ENCODE results near the gene CDKN2A.
"Not testable (repeated sequence)": the region's sequence is repeated elsewhere in the genome, so short reads cannot be mapped to it uniquely, and the experiment has no call there.

CDKN2A gene

GRCh38 chr9:21976334-21976875, 17.8 kb downstream of the CDKN2A start:
- no peak for DNase-seq

- DNase-seq, result peak; percentile 56 to 81
These were observed 19.3 kb downstream of the CDKN2A start for GRCh38 chr9:21974722-21975409.

DNA sequence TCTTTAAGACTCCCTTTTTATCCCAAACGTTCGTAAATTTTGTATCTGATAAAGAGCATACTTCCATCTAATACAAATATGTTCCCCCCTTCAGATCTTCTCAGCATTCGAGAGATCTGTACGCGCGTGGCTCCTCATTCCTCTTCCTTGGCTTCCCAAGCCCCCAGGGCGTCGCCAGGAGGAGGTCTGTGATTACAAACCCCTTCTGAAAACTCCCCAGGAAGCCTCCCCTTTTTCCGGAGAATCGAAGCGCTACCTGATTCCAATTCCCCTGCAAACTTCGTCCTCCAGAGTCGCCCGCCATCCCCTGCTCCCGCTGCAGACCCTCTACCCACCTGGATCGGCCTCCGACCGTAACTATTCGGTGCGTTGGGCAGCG, 19.9 kb downstream of the CDKN2A start:
- DNase-seq, result no peak

DNA sequence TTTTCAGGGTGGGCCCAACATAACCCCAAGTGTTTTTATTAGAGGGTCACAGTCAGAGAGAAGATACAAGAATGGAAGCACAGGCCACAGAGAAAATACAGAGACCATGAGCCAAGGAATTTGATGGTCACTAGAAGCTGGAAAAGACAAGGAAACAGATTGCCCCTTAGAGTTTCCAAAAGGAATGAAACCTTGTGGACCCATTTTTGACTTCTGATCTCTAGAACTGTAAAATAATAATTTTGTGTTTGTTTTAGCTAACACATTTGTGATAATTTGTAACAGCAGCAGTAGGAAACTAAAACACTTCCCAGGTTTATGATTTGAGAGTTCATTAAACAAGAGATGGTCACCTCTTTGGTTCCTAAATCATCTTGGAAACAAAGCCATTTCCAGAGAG, 21.8 kb downstream of the CDKN2A start:
- DNase-seq, result no peak

DNA sequence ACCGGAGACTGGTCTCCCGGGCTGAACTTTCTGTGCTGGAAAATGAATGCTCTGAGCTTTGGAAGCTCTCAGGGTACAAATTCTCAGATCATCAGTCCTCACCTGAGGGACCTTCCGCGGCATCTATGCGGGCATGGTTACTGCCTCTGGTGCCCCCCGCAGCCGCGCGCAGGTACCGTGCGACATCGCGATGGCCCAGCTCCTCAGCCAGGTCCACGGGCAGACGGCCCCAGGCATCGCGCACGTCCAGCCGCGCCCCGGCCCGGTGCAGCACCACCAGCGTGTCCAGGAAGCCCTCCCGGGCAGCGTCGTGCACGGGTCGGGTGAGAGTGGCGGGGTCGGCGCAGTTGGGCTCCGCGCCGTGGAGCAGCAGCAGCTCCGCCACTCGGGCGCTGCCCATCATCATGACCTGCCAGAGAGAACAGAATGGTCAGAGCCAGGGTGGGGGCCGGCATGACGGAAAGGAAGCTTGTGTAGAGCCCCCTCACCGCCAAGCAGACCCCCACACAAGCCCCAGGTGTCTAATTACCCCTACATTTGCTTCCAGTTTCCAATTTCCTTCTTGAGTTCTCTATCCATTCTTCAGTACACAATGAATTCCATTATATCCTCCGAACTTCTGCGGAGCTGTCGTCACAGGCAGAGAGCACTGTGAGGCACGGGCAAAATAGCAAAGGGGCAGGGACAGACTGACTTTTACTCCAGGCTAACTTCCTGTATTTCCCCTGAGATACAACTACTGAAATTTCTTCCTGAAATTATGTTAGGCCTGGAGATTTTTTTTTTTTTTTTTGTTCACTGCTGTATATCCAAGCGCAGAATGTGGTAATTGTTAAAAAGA, 23.2 kb downstream of the CDKN2A start:
- peak; percentile 45 to 49 for DNase-seq

- DNase-seq, result peak; percentile 68 to 72
These were observed 24.0 kb downstream of the CDKN2A start for GRCh38 chr9:21969951-21970799.

- no peak for DNase-seq
These were observed 24.9 kb downstream of the CDKN2A start for GRCh38 chr9:21969011-21969940.

DNA sequence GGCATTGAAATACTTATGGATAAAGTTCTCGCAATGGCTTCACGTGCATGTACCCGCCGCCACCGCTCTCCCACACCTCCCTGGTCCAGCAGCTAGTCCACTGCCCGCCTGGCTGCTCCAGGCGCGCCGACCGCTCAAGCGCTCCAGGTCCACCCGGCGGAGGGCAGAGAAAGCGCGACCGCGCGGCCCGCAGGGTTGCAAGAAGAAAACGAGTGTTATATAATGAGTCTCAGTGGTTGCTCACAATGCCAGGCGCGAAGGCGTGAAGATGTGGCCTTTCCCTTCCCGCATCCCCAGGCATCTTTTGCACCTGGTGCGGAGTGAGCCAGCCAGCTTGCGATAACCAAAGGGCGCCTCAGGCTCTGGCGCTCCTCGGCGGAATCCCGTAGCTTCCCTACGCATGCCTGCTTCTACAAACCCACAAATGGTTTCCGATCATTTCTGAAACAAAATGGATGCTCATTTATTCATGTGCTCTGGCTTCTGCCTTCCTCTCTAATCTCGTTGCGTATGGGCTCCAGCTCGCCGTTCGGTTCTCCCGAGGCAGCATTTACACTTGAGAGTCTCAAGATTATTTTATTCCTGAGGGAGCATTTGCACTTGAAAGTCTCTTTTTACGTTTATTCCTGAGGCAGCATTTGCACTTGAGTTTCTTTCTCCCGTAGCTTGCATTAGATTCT, 25.7 kb downstream of the CDKN2A start:
- DNase-seq, result peak in 1 of 2 donors; percentile 21

- peak; percentile 44 to 46 for DNase-seq
These were observed 26.5 kb downstream of the CDKN2A start for GRCh38 chr9:21967702-21968101.

DNA sequence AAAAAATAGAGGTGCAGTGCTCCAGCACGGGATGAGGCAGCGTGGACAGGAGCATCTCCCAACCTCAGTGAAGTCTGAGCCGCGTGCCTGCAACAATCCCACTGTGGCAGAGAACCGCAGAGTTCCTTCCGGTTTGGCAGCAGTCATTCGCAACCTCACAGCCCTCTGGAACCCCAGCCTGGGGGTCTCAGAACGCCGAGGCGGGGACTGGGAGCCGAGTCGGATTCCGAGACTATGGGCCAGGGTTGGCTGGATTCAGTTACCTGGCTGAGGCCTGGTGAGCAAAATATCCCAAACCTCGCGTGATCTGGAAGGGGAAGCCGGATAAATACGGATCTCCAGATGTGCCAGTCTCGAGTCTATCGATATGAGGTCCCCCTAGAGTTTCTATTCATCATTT, 27.0 kb downstream of the CDKN2A start:
- no peak for DNase-seq

DNA sequence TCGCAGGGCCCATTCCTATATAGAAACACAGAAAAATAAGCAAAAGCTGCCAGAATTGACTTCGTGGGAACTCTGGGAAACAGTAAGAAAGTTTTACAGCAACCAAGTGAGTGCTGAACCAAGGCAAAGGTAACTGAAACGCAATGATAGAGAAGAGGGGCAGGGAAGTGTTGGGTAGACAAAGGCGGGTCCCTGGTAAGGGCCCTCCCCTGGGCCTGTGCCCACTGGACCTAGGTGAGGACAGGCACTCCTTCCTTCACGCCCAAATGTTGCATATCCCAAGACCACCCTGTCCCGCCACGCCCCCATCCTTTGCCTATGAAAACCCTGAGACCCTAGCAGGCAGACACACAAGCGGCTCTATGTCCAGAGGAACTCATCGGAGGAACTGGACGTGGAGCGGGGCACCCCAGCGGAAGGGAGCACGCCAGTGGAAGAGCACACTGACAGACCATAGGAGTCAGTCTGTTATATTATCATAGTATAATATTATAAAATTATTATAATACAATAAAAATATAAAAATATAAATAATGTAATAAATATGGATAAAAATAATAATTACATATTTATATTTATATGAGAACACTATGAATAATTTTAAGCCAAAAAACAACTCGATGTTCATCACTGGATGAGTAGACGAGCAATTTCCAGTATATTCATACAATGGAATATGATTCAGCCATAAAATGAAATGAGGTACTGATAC, 27.9 kb downstream of the CDKN2A start:
- DNase-seq, result no peak

DNA sequence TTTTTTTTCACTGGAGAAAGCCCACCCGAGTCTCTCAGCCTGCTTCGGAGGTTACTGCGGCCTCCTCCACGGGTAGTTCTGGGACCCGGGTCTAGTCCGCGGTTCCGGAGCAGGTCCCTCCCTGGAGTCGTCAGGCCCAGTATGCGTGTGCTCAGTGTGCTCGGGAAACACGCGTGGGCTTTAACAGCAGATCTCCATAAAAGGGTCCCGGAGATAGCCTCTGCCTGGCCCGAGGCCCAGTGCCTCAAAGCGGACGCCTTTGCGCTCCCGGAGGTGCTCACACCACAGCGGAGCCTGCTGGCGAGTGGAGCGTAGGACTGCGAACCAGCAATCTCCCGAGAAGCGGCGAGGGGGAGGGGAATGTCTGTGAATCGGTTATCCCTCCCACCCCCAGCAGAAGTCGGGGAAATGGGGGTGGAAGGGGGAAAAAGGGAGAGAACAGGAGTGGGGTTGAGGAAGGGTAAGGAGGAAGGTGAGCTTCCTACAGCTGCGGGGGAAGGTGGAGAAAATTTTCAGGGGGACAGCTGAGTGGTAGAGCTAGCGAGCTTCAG, 28.7 kb downstream of the CDKN2A start:
- peak; percentile 55 to 68 for DNase-seq

DNA sequence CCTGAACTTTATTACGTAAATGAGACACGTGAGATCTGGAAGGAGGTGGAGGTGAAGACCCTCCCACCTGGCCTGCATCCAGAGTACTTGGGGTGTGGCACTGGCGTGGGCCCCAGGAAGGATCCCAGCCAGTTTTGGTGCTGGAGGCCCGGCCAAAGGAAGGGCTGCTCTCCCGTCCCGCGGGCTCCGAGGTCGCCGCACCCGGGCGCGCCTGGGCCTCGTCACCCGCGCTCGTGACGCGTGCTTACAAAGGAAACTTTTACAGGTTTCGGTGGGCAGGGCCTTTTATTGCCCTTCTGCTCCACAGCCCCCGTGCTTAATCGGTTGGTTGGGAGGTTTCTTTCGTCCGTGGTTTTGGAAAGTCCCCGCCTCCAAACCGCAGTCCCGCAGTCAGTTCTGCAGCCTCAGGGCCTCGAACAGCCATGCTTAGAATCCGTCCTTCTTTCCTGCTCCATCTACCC, 29.2 kb downstream of the CDKN2A start:
- peak; percentile 53 to 56 for DNase-seq

GRCh38 chr9:21961569-21961968, 32.6 kb downstream of the CDKN2A start:
- no peak for DNase-seq

DNA sequence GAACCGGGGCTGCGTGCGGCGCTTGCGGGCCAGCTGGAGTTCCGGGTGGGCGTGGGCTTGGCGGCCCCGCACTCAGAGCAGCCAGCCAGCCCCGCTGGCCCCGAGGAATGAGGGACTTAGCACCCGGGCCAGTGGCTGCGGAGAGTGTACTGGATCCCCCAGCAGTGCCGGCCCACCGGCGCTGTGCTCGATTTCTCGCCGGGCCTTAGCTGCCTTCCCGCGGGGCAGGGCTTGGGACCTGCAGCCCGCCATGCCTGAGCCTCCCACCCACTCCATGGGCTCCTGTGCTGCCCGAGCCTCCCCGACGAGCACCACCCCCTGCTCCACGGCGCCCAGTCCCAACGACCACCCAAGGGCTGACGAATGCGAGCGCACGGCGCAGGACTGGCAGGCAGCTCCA, 34.9 kb downstream of the CDKN2A start:
- DNase-seq, result not testable (repeated sequence)

GRCh38 chr9:21958833-21959232, 35.4 kb downstream of the CDKN2A start:
- DNase-seq, result no peak

GRCh38 chr9:21945606-21946005, 48.6 kb downstream of the CDKN2A start:
- no peak for DNase-seq

DNA sequence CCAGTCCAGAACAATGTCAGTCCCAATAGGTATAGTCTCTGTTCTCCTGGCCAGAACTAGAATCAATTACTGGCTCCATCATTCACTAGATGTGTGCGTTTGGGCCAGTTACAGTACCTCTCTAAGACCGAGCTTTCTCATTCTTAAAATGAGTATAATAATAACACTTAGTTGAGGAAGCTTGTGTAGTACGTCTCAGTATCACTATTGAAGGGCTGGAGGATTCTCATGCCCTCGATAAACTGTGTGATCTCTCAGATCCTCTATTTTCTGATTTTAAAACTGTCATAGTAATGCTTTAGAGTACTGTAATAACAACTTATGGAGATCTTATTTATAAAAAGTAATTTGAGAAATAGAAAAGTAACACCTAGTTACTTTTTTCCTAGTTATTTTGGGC, 50.7 kb downstream of the CDKN2A start:
- no peak for DNase-seq

GRCh38 chr9:21941337-21941995, 52.7 kb downstream of the CDKN2A start:
- DNase-seq, result no peak

DNA sequence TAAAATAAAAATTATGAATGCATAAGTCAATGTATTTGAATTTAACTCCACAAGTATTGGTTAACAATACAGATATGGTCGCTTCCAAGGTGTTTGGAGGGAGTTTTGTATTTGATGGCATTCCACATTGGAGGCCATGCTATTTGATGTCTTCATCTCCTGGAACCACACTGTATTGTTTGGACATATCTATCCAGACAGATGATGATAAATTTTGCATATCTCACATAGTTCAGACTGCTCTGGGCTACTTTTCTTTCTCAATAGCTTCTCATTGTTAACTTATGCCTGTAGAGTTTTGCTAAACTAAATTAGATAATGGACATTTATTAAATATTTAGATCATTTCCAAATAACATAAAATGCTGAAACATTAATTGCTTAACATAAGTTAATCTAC, 58.0 kb downstream of the CDKN2A start:
- DNase-seq, result no peak
